Measurements from ENCODE around the gene SBF1.

The SBF1 gene

DNA sequence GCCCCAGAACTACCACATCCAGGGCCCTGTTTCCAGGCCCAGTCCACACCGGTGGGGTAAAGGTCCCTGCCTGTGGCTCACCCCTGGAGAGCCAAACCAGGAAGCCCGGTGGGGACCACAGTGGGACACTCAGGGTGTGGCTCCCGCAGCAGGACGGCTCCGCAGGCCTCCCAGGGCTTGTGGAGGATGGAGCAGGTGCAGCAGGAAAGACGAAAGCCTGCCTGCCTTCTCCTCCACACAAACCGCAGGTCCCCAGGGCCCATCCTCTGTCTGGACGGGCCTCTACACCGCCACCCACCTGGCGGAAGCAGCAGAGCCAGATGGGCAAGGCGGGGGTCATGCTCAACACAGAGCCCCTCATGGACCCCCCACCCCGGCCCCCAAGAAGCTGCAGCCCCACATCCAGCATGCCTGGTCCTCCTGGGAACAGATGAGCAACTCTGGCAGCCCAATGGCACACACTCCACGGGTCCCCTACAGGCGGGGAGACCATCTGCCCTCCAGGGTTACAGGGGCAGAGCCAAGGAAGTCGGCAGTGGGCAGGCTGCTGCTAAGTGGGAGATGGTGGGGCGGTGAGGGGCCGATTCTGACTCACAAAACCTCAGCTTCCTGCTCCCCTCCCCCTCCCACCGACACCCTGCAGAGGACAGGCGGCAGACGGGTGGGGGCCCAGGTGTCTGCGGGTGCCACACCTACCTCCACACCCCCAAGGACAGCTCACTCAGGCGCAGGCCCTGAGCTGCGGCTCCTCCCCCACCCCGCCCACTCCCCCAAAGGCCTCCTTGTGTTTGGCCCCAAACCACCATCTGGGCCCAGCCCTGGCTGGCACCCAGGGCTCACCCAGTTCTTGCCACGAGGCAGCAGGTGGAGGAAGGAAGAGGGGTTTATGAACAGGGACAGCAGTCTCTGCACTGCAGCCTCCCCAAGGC lies 5.2 kb downstream of the SBF1 start:
- no peak for TF ChIP-seq ZFX (IDR thresholded peaks at IDR 0.05; ENCODE audit: borderline replicate concordance)
- H3K27ac ChIP-seq = no peak overlapping the region

- TF ChIP-seq CTCF (IDR thresholded peaks at IDR 0.05) (no peak), ZFX (IDR thresholded peaks at IDR 0.05; ENCODE audit: borderline replicate concordance) (no peak)
- no peak overlapping the region for H3K27ac ChIP-seq
These were observed 6.2 kb downstream of the SBF1 start for GRCh38 chr22:50468626-50469025.

DNA sequence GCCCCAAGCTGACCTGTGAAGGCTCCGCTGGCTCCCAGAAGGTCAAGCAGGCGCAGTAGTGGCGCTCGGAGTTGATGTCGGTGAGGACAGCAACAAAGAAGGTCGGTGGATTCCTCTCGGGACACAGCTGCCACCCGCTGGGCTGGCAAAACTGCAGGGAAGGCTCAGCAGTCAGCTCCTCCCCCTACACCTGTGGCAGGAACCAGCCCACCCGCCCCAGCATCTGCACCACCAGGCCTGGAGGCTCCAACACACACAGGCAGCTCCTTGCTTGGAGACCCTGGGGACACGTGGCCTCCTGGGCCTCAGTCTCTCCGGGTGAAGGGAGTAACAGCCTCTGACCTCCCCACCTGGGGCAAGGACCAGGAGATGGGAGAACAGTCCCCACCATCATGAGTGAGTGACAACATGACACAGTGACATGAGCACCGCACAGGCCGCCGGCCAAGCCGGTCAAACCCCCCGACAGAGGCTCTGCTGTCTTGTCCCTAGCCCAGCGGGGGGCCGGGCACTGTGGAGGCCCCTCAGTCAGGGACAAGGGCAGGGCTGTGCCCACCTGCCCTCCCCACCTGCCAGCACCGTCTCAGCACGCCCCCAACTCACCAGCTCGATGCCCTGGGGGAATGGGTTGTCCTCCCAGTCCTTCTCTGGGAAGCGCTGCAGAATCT lies 6.9 kb downstream of the SBF1 start:
- no peak overlapping the region for H3K27ac ChIP-seq
- TF ChIP-seq CTCF (IDR thresholded peaks at IDR 0.05) (no peak), ZFX (IDR thresholded peaks at IDR 0.05; ENCODE audit: borderline replicate concordance) (no peak)

DNA sequence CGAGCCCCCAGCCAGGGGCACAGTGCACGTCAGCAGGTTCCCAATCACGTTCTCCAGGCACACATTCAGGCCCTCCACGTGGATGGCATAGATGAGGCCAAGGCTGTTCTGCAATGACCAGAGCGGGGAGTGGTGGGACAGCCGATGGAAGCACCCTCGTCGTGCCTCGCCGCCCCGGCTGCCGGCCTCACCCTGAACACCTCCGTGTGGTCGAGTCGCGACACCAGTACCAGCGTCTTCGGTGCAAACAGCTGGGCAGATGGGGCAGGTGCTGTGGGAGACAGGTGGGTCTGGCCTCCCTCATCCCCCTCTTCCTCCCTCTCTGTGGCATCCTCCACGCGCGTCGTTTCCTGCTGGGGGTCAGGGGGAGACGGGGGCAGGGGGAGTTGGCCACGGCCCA lies 7.5 kb downstream of the SBF1 start:
- TF ChIP-seq ZFX (IDR thresholded peaks at IDR 0.05; ENCODE audit: borderline replicate concordance) (no peak), CTCF (IDR thresholded peaks at IDR 0.05) (no peak)
- no peak overlapping the region for H3K27ac ChIP-seq

DNA sequence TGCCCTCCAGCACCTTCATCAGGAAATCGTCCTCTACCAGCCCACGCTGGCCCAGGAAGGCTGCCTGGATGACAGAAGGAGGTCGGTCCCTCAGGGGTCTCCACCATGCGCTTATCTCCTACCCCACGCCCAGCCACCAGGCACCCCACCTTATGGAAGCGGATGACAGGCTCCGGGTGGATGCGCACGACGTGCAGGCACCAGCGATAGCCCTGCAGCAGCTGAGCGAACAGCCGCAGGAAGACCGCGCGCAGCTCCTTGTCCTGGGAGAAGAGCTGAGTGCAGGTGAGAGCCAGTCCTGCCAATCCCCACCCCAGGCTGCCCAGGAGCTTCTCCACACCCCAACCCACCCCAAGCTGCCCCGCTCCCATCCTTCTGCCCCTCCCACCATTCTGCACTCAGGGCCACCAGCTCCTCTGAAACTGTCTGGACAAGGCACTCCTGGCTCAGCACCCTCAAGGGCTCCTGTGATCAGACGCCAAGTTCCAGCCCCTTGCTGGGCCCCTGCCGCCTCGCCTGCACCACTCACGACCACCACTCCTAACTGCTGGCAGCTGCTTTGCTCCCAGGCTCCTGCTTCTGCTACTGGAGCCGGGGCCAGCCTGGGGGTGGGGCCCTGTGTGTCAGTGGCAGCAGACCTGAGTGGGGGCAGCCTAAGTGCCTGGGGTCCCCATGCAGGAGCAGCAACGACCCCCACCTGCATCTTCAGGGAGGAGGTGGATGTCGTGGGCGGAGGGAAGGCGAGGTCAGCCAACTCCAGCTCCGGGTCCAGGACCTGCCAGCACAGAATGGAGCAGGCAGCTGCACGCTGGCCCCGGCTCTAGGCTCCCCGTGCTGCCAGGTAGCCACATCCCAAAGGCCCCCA lies 9.5 kb downstream of the SBF1 start:
- TF ChIP-seq ZFX (IDR thresholded peaks at IDR 0.05; ENCODE audit: borderline replicate concordance) = no peak
- no peak for TF ChIP-seq CTCF (IDR thresholded peaks at IDR 0.05)
- H3K27ac ChIP-seq = no peak overlapping the region

DNA sequence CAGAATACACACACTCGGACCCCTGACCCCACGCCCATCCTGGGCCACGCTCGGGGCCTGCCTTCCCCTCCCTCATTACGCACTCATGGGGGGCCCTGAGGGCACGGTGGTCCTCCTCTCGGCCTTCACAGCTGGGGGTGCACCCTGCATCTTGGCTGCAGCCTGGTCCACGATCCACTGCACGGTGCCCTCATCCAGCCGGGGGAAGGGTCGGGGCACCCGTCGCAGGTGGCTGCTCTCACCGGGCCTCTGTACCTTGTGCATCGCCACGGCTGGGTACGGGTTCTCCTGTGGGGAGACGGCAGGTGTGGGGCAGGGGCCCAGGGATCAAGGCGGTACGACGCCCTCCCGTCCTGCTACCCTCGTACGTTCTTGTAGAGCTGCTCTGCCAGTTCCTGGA lies 10.4 kb downstream of the SBF1 start:
- H3K27ac ChIP-seq = no peak overlapping the region
- TF ChIP-seq ZFX (IDR thresholded peaks at IDR 0.05; ENCODE audit: borderline replicate concordance) (no peak), CTCF (IDR thresholded peaks at IDR 0.05) (no peak)

GRCh38 chr22:50463188-50463900 lies 11.5 kb downstream of the SBF1 start:
- no peak for TF ChIP-seq CTCF (IDR thresholded peaks at IDR 0.05)
- no peak for TF ChIP-seq ZFX (IDR thresholded peaks at IDR 0.05; ENCODE audit: borderline replicate concordance)
- H3K27ac ChIP-seq = no peak overlapping the region

Data from 22Rv1 (cell line).